NOMO-1 (cell line): ENCODE results near the gene KIAA1671.

Source experiments
- DNase-seq, 2 experiments: peaks; one replicate each; lab custom pipeline; 2025; ENCODE audit not compliant: unreplicated experiment in 2 of 2; lab: John Stamatoyannopoulos, UW

KIAA1671 gene

GRCh38 chr22:25084405-25085107 lies 132.0 kb downstream of the KIAA1671 start:
- no peak for DNase-seq

- DNase-seq: no peak
Observed at GRCh38 chr22:25085156-25085555, 132.6 kb downstream of the KIAA1671 start.

GRCh38 chr22:25085930-25086901 lies 133.7 kb downstream of the KIAA1671 start:
- no peak for DNase-seq

DNA sequence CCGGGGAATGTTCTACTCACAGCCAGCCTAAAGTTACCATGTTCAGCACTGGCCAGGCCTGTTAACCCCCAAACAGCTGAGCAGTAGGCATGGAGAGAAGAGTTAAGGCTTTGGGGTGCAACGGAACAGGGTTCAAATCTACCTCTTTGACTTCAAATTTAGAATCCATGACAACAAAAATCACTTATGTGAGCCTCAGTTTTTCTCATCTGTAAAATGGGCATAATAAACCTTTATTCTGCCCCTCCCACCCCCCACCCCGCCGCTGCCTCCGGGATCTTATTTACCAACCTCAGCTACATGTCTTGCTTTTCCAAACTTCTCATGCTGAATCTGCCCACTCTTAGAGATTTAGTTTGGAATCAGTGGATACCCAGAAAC lies 134.4 kb downstream of the KIAA1671 start:
- DNase-seq: no peak

GRCh38 chr22:25090225-25090890 lies 137.8 kb downstream of the KIAA1671 start:
- no peak for DNase-seq

DNA sequence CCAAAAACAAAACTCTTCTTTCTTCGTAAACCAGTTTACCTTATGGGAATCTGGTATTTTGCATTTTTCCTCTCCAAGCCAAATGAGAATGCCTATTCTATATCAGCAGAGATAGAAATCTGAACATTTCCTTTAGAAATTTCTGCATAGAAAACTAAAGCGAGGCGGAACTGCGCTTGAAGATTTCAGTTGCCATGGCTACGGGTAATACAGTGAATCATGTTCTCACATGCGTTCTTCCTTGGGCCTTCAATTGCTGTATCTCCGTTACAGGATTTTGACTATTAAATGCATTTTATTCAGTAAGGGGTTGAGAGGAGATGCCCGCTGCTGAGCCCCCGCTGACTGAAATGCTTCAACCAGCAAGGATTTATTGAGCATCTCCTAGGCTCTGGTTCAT lies 138.9 kb downstream of the KIAA1671 start:
- DNase-seq: no peak

DNA sequence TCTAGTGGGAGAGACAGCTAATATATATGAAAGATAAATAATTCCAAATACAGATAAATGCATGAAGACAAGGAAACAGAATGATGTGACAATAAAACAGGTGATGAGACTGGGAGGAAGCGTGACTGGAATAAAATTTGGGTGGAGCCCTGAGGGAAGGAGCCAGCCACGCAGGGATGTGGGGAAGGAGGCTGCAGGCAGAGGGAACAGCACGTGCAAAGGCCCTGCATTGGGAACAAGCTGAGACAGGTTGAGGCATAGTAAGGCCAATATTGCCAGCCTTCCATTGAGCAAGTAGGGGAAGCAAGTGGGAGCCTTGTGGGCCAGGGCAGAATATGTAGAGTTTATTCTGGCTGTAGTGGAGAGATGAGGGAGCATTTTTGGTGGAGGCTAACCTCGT lies 139.6 kb downstream of the KIAA1671 start:
- DNase-seq: no peak

DNA sequence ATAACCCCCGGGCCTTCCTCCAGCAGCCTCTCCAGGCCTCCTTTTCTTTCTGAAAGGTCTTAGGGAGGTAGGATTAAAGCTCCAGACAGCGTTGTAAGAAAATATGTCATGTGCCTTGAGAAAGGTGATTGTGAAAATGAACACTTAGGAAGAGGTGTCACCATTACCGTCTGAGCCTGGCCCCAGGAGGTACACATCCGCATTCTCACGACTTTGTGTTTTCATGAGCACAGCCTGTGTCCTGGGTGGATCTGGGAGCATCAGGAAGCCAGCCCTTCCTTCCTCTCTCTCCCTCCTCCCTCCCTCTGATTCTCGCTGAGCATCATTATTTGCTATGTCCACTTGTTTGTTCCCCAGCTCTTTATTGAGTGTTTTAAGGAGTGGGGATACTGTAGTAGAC lies 142.1 kb downstream of the KIAA1671 start:
- DNase-seq: no peak

DNA sequence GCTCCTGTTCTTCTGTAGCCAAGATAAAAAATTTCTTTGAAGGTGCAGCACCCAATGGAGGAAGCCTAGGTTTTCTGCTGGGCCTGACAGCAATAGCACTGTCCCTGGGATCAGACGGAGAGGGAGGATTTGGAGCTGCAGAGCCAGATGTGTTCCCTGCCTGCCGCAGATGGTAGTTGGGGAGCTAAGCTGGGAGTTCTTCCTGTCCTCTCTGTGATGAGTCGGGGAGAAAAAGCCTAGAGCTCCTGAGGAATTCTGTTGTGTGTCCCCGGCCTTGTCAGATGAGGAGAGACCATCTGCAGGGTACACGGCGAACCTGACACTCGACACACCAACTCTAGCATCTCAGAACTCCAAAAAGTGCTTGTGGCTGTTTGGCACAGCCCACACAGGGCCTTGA lies 143.4 kb downstream of the KIAA1671 start:
- no peak for DNase-seq

GRCh38 chr22:25096638-25097405 lies 144.3 kb downstream of the KIAA1671 start:
- no peak for DNase-seq

DNA sequence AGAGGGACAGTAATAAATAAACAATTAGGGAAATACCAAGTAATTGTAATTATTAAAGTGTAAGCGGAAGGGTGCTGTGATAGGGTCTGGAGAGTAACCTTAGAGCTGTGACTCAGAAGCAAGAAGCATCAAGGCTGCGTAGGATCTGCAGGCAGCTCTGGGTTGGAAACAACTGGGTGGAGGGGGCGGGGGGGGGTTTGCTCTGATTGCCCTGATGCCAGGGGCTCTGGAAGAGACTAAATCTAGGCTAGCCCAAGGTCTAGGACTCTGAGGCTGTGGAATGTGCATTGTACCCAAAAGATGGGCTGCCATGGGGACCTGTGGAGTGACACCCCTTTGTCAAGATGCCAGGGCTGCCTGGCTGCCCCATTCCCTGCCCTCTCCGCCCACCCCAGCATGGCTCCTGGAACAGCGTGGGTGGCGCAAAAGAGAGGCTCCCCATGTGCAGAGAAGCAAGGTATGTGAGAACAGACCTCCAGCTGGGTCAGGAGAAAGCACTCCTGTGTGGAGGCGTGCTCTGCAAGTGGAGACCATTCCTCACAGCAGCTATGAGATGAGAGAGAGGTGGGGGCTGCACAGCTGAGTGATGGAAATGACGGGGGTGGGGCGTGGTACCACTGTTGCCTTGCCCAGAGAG lies 146.0 kb downstream of the KIAA1671 start:
- DNase-seq: no peak

DNA sequence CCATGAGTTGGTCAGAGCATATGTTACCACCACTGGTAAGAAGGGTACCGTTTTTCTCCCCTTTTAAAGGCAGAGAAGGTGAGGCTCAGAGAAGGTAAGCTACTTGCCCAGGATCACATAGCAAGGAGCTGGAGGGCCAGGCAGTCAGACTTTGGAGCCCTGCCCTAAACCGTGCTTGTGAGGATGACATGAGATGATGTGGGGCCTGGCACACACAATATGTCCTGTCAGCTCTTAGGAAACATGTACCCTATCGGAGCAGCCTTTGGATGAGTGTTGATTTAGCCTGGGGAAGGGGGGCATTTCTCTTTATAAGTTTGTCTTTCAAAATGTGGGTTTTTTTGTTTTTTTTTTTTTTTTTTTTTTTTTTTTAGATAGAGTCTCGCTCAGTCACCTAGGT lies 146.7 kb downstream of the KIAA1671 start:
- no peak for DNase-seq

DNA sequence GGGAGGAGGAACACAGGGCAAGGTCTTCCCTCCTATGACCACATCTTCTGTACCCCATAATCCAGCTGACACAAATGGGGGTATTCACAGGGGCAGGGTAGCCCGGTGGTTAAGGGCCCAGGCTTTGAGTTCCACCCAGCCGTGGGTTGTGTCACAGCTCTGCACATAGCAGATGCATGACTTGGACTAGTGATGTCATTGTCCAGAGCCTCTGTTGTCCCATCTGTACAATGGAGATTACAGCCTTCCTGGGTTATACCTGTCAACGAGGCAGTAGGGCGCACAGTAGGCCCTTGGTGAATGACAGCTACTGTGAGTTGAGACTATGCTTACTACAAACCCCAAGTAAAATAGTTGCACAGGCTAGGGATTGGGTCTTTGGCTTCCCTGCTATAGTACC lies 147.9 kb downstream of the KIAA1671 start:
- no peak for DNase-seq

DNA sequence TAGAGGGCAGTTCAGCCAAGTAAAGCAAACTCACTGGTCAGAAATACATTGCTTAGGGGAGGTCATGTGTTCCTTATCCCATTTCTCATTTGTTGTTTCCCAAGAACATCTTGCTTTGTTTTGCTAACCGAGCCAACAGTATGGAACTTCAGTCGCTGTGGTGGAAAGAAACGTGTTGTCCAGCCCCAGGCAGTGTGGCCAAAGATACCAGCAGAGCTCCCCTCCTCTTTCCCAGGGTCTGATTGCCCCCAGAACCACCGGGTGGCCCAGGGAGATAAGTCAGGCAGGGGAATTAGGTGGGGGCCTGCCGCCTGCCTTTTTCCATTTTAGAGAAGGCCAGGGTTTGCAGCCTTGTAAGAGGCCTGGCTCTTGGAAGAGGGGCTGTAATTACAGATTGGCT lies 148.4 kb downstream of the KIAA1671 start:
- DNase-seq: no peak

- no peak for DNase-seq
Observed at GRCh38 chr22:25101501-25101900, 149.0 kb downstream of the KIAA1671 start.

- no peak for DNase-seq
Observed at GRCh38 chr22:25101986-25102385, 149.5 kb downstream of the KIAA1671 start.

- DNase-seq: no peak
Observed at GRCh38 chr22:25102722-25103121, 150.2 kb downstream of the KIAA1671 start.

GRCh38 chr22:25104367-25104766 lies 151.9 kb downstream of the KIAA1671 start:
- DNase-seq: no peak

DNA sequence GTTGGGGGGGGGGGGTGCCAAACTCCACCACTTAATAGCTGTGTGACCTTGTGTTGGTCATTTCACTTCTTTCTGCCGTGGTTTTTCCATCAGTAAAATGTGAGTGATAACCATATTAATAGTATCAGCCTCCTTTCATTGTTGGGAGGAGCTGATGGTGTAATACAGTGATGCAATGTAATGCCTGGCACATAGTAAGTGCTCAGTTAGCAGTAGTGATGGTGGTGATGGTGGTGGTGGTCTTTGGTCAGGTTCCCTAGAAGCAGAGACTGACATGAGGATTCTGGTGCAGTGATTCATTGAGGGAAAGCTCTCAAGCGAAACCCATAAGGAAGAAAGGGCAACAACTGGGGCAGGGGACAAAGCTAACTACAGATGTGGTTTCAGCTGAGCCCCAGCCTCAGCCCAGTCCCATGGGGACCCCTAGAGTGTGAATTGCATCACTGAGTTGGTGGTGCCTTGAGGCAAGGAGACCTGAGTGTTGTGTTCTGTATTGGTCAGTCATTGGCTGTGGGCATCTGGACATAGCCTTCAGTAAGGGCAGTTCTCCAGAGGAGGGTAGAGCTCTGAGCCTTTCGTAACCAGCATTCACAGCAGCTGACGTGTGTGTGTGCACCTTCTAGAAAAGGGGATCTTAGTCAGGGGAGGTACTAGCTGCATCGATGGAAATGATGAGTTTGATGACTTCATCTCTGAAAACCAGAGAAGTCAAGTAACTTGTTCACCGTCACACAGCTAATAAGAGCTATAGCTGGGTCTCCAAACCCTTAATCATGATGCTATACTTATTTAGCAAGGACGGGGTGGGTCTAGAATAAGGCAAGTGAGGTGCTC lies 153.5 kb downstream of the KIAA1671 start:
- DNase-seq: no peak
